ENCODE data around the gene HLA-DRA. TPM values are rescaled to one million over a fixed set of nuclear protein-coding genes. Genes with fewer than 3 reads are reported as not detected.
"Not testable (repeated sequence)": the region's sequence is repeated elsewhere in the genome, so short reads cannot be mapped to it uniquely, and the experiment has no call there.

The HLA-DRA gene
- polyA plus RNA-seq, 1 of the 3 experiments (the other 2 are of a cell fraction): 0.10 TPM

GRCh38 chr6:32431142-32431541, 8.5 kb upstream of the HLA-DRA start:
- no peaks in the 10 kb centered on the region for H3K79me2 ChIP-seq (ENCODE audit: insufficient read depth)
- H3K4me2 ChIP-seq: no peak overlapping the region
- no peak overlapping the region for H2AFZ ChIP-seq (ENCODE audit: low read depth)
- no peak for DNase-seq
- H3K9me2 ChIP-seq: no peaks in the 10 kb centered on the region; the same call in 1 of the 2 replicates
- H3K27me3 ChIP-seq (ENCODE audit: insufficient read depth): no peaks in the 10 kb centered on the region
- H3K4me3 ChIP-seq (ENCODE audit: low read depth in 2 of 2, low read length in 1 of 2): no peak overlapping the region
- no peaks in the 10 kb centered on the region for H3F3A ChIP-seq (replicated peaks; ENCODE audit: insufficient read depth)
- no peaks in the 10 kb centered on the region for H3K9me3 ChIP-seq
- TF ChIP-seq SIN3A (IDR thresholded peaks at IDR 0.05; ENCODE audit: borderline replicate concordance, low read depth, low read length): no peak
- no peak for TF ChIP-seq FOXJ3 (CRISPR knock-in tag; IDR thresholded peaks at IDR 0.05)
- TF ChIP-seq RFX5 (IDR thresholded peaks at IDR 0.05; ENCODE audit: low read length): no peak
- TF ChIP-seq CTCF (IDR thresholded peaks at IDR 0.05): no peak
- no peak for TF ChIP-seq CHD2 (IDR thresholded peaks at IDR 0.05; ENCODE audit: low read length, partially characterized antibody)
- TF ChIP-seq TAF1 (IDR thresholded peaks at IDR 0.05; ENCODE audit: borderline replicate concordance, low read depth, low read length): no peak
- no peak for TF ChIP-seq ZBTB33 (IDR thresholded peaks at IDR 0.05; ENCODE audit: borderline replicate concordance, low read depth)
- TF ChIP-seq TEAD4 (IDR thresholded peaks at IDR 0.05; ENCODE audit: borderline replicate concordance, insufficient read depth): no peak
- TF ChIP-seq GABPA (IDR thresholded peaks at IDR 0.05; ENCODE audit: low read depth): no peak
- no peak for TF ChIP-seq FOXM1 (IDR thresholded peaks at IDR 0.05; ENCODE audit: low read depth)
- H3K4me1 ChIP-seq (ENCODE audit: control insufficient read depth in 1 of 2, insufficient read depth in 2 of 2, low read depth in 1 of 2, low read length in 1 of 2): no peaks in the 10 kb centered on the region
- POLR2A ChIA-PET: no interaction called here
- H4K20me1 ChIP-seq (ENCODE audit: insufficient read depth): no peaks in the 10 kb centered on the region
- H3K36me3 ChIP-seq (replicated peaks in 1 of 2; ENCODE audit: control insufficient read depth in 1 of 2, insufficient read depth in 2 of 2, low read length in 1 of 2): no peaks in the 10 kb centered on the region
- CTCF ChIA-PET: interaction anchor here (1.0 to 2.9 kb wide), 3 partner anchors 11 to 437 kb away, joined by 3 to 7 read pairs (median 6); no protein-coding TSS in a partner anchor
- 3% methylated on average over 3 of the region's 3 CpGs for whole genome bisulfite sequencing (ENCODE audit: low lambda C conversion rate)
- no peak overlapping the region for H3K27ac ChIP-seq (ENCODE audit: low read depth in 2 of 2, low read length in 1 of 2)
- no peak overlapping the region for H3K9ac ChIP-seq

GRCh38 chr6:32432050-32432450, 7.6 kb upstream of the HLA-DRA start:
- H4K20me1 ChIP-seq (ENCODE audit: insufficient read depth): no peaks in the 10 kb centered on the region
- no peaks in the 10 kb centered on the region for H3K9me3 ChIP-seq

GRCh38 chr6:32433950-32434349, 5.7 kb upstream of the HLA-DRA start:
- WGBS (ENCODE audit: low lambda C conversion rate): 0% methylated on average over 1 of the region's 1 CpG
- H3K79me2 ChIP-seq (ENCODE audit: insufficient read depth); H4K20me1 ChIP-seq (ENCODE audit: insufficient read depth); H3K27me3 ChIP-seq (ENCODE audit: insufficient read depth); H3K4me2 ChIP-seq; POLR2A ChIA-PET; H3F3A ChIP-seq (replicated peaks; ENCODE audit: insufficient read depth); H3K36me3 ChIP-seq (replicated peaks in 1 of 2; ENCODE audit: control insufficient read depth in 1 of 2, insufficient read depth in 2 of 2, low read length in 1 of 2); H3K9me2 ChIP-seq; H3K4me1 ChIP-seq (ENCODE audit: control insufficient read depth in 1 of 2, insufficient read depth in 2 of 2, low read depth in 1 of 2, low read length in 1 of 2); H3K9ac ChIP-seq; H3K4me3 ChIP-seq (ENCODE audit: low read depth in 2 of 2, low read length in 1 of 2); H2AFZ ChIP-seq (ENCODE audit: low read depth); H3K27ac ChIP-seq (ENCODE audit: low read depth in 2 of 2, low read length in 1 of 2); H3K9me3 ChIP-seq; DNase-seq: not testable (repeated sequence)
- CTCF ChIA-PET: interaction anchor here (0.9 kb wide), 1 partner anchor 352 kb away, joined by 3 read pairs; no protein-coding TSS in a partner anchor

More at GRCh38 chr6:32432050-32432450, 7.6 kb upstream of the HLA-DRA start:
- Histone ChIP-seq H3F3A (replicated peaks; ENCODE audit: insufficient read depth) (no peaks in the 10 kb centered on the region), H3K4me2 (no peak overlapping the region), H3K36me3 (replicated peaks in 1 of 2; ENCODE audit: control insufficient read depth in 1 of 2, insufficient read depth in 2 of 2, low read length in 1 of 2) (no peaks in the 10 kb centered on the region), H3K9me2 (no peaks in the 10 kb centered on the region; the same call in 1 of the 2 replicates), H3K4me3 (ENCODE audit: low read depth in 2 of 2, low read length in 1 of 2) (no peak overlapping the region; a peak in 1 of 4 replicates), H3K9ac (no peak overlapping the region), H2AFZ (ENCODE audit: low read depth) (no peak overlapping the region), H3K79me2 (ENCODE audit: insufficient read depth) (no peaks in the 10 kb centered on the region), H3K27me3 (ENCODE audit: insufficient read depth) (no peaks in the 10 kb centered on the region), H3K27ac (ENCODE audit: low read depth in 2 of 2, low read length in 1 of 2) (no peak overlapping the region), H3K4me1 (ENCODE audit: control insufficient read depth in 1 of 2, insufficient read depth in 2 of 2, low read depth in 1 of 2, low read length in 1 of 2) (no peaks in the 10 kb centered on the region)
- ChIA-PET POLR2A (no interaction called here), CTCF (interaction anchor here (1.0 to 2.9 kb wide), 4 partner anchors 12 to 436 kb away, joined by 3 to 7 read pairs (median 6); no protein-coding TSS in a partner anchor)
- no peak for DNase-seq
- TF ChIP-seq CTCF (IDR thresholded peaks at IDR 0.05) (peak; percentile 60), FOXJ3 (CRISPR knock-in tag; IDR thresholded peaks at IDR 0.05) (no peak), SMC3 (IDR thresholded peaks at IDR 0.05; ENCODE audit: low read depth, low read length) (0 out of 2 replicates have a peak, but pooled peaks have one; percentile 6), RAD21 (IDR thresholded peaks at IDR 0.05; ENCODE audit: low read length) (peak; percentile 45), EP300 (IDR thresholded peaks at IDR 0.05; ENCODE audit: borderline replicate concordance in 1 of 2, low read depth in 1 of 2, low read length in 1 of 2) (no peak)
- 10% methylated on average over 1 of the region's 1 CpG for WGBS (ENCODE audit: low lambda C conversion rate)

Data from SK-N-SH (cell line).